PC-9 (cell line): ENCODE data around the gene BEST2. TPM values are rescaled to one million over a fixed set of nuclear protein-coding genes. Genes with fewer than 3 reads are reported as not detected.

Experiments used
- BruUV-seq: library from RNA; stranded (reverse); fragments of 400-500 nt; replicated peaks from 2 replicates; lab custom pipeline; 2021; lab: Mats Ljungman, UMichigan
- CTCF ChIA-PET: fragments of 300-600 bp; sonication (Branson Sonifier 250); formaldehyde crosslinking; loops from one replicate; lab custom pipeline; 2022; ENCODE audit warnings: antibody characterized with exemption; lab: Charles Lee
- POLR2A ChIA-PET: fragments of 300-600 bp; sonication (Branson Sonifier 250); formaldehyde crosslinking; loops from one replicate; lab custom pipeline; 2022; ENCODE audit warnings: antibody characterized with exemption; ENCODE audit not compliant: unreplicated experiment; lab: Charles Lee
- DNase-seq, 2 experiments: peaks; one replicate each; pipeline versions ENCODE4 v3.0.0 to v3.0.0-alpha.2; 2015 to 2022; ENCODE audit warnings: mixed read lengths in 1 of 2
- H2AFZ ChIP-seq: fragments of 200-600 bp; sonication (generic); 2 replicates; pipeline ENCODE4 v1.8.1; 2017; ENCODE audit warnings: antibody characterized with exemption
- H3F3A ChIP-seq: fragments of 200-600 bp; sonication (generic); 2 replicates; pipeline ENCODE4 v1.8.1; 2017; ENCODE audit warnings: antibody characterized with exemption, mild to moderate bottlenecking, low read depth; ENCODE audit not compliant: insufficient read depth
- H3K27ac ChIP-seq: fragments of 200-600 bp; sonication (generic); 2 replicates; pipeline ENCODE4 v1.6.1; 2016; ENCODE audit warnings: mixed run types
- H3K27me3 ChIP-seq: fragments of 200-600 bp; sonication (generic); 2 replicates; pipeline ENCODE4 v1.6.1; 2016; ENCODE audit warnings: low read depth, mixed run types; ENCODE audit not compliant: insufficient read depth
- H3K36me3 ChIP-seq: fragments of 200-600 bp; sonication (generic); 2 replicates; pipeline ENCODE4 v1.6.1; 2016; ENCODE audit warnings: low read depth, mixed run types
- H3K4me1 ChIP-seq: fragments of 200-600 bp; sonication (generic); replicated peaks from 2 replicates; pipeline ENCODE4 v1.6.1; 2016; ENCODE audit warnings: mixed run types; ENCODE audit not compliant: insufficient read depth
- H3K4me2 ChIP-seq: fragments of 200-600 bp; sonication (generic); 2 replicates; pipeline ENCODE4 v1.6.1; 2017; ENCODE audit warnings: mixed run types
- H3K4me3 ChIP-seq: fragments of 200-600 bp; sonication (generic); 2 replicates; pipeline ENCODE4 v1.6.1; 2016; ENCODE audit warnings: mixed run types
- H3K79me2 ChIP-seq: fragments of 200-600 bp; sonication (generic); 2 replicates; pipeline ENCODE4 v1.6.1; 2017; ENCODE audit warnings: low read depth, mixed run types
- H3K9me2 ChIP-seq: fragments of 200-600 bp; sonication (generic); 2 replicates; pipeline ENCODE4 v1.8.1; 2017; ENCODE audit warnings: mild to moderate bottlenecking; ENCODE audit not compliant: insufficient read depth
- H3K9me3 ChIP-seq: fragments of 200-600 bp; sonication (generic); 2 replicates; pipeline ENCODE4 v1.8.1; 2016; ENCODE audit warnings: low read depth; ENCODE audit not compliant: insufficient read depth
- H4K20me1 ChIP-seq: fragments of 200-600 bp; sonication (generic); 2 replicates; pipeline ENCODE4 v1.8.1; 2017; ENCODE audit not compliant: insufficient read depth
- EZH2 ChIP-seq: fragments of 200-600 bp; sonication (generic); IDR thresholded peaks from 2 replicates; pipeline ENCODE4 v1.8.0; 2017; ENCODE audit warnings: antibody characterized with exemption, low read depth
- intact Hi-C: fragments of 100-400 bp; cut with micrococcal nuclease; formaldehyde crosslinking; loops from one replicate; pipeline ENCODE4 v1.10.0; 2022; ENCODE audit not compliant: unreplicated experiment
- total RNA-seq: library from RNA; stranded (reverse); gene quantifications from 2 replicates; pipeline ENCODE4 v1.2.3, GENCODE V29; 2021
- TF ChIP-seq, protein P1 (sequence below): fragments of 200-600 bp; sonication (generic); conservative IDR thresholded peaks from 2 replicates; pipeline ENCODE4 v1.6.1; 2017; ENCODE audit warnings: mixed run types, antibody characterized with exemption, mild to moderate bottlenecking, moderate library complexity

BEST2 gene
- total RNA-seq, 1 experiment from 2014 or later, result not detected

GRCh38 chr19:12726988-12727316 is 24.6 kb upstream of the BEST2 start:
- Histone ChIP-seq H3K4me3 (no peak overlapping the region), H3K27me3 (no peaks in the 10 kb centered on the region), H2AFZ (no peak overlapping the region), H3F3A (peaks cover 79% of the 10 kb centered on the region), H3K79me2 (peaks cover 40% of the 10 kb centered on the region), H3K36me3 (0 out of 2 replicates have a peak, but pooled peaks cover 12% of the 10 kb centered on the region), H4K20me1 (peaks cover 25% of the 10 kb centered on the region), H3K4me1 (0 out of 2 replicates have a peak, but pooled peaks cover 5% of the 10 kb centered on the region), H3K9me3 (no peaks in the 10 kb centered on the region), H3K9me2 (no peaks in the 10 kb centered on the region), H3K4me2 (no peak overlapping the region), H3K27ac (no peak overlapping the region)
- BruUV-seq, result no TSS peak
- no peak for DNase-seq
- ChIA-PET POLR2A (no interaction called here), CTCF (interaction anchor here (0.7 kb wide), 1 partner anchor 67 kb away, joined by 3 read pairs; no protein-coding TSS in a partner anchor)
- TF ChIP-seq EZH2, result no peak
- TF ChIP-seq, protein P1, sequence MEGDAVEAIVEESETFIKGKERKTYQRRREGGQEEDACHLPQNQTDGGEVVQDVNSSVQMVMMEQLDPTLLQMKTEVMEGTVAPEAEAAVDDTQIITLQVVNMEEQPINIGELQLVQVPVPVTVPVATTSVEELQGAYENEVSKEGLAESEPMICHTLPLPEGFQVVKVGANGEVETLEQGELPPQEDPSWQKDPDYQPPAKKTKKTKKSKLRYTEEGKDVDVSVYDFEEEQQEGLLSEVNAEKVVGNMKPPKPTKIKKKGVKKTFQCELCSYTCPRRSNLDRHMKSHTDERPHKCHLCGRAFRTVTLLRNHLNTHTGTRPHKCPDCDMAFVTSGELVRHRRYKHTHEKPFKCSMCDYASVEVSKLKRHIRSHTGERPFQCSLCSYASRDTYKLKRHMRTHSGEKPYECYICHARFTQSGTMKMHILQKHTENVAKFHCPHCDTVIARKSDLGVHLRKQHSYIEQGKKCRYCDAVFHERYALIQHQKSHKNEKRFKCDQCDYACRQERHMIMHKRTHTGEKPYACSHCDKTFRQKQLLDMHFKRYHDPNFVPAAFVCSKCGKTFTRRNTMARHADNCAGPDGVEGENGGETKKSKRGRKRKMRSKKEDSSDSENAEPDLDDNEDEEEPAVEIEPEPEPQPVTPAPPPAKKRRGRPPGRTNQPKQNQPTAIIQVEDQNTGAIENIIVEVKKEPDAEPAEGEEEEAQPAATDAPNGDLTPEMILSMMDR, result no peak
- intact Hi-C loops, result no loop called here

GRCh38 chr19:12727745-12728433 is 23.7 kb upstream of the BEST2 start:
- Histone ChIP-seq H3K36me3 (0 out of 2 replicates have a peak, but pooled peaks cover 16% of the 10 kb centered on the region), H4K20me1 (peaks cover 35% of the 10 kb centered on the region), H3K4me1 (peaks cover 13% of the 10 kb centered on the region), H3F3A (peaks cover 85% of the 10 kb centered on the region), H3K79me2 (peaks cover 44% of the 10 kb centered on the region), H3K4me3 (no peak overlapping the region), H3K9me2 (no peaks in the 10 kb centered on the region), H2AFZ (no peak overlapping the region), H3K27me3 (no peaks in the 10 kb centered on the region), H3K4me2 (no peak overlapping the region), H3K9me3 (no peaks in the 10 kb centered on the region), H3K27ac (no peak overlapping the region)
- no peak for DNase-seq
- intact Hi-C loops, result no loop called here
- ChIA-PET CTCF (interaction anchor here (0.7 kb wide), 1 partner anchor 11 kb away, joined by 3 read pairs; no protein-coding TSS in a partner anchor), POLR2A (interaction anchor here (0.6 kb wide), 1 partner anchor 101 kb away, joined by 3 read pairs; no protein-coding TSS in a partner anchor)
- no TSS peak for BruUV-seq
- no peak for TF ChIP-seq EZH2
- TF ChIP-seq, protein P1, result no peak

DNA sequence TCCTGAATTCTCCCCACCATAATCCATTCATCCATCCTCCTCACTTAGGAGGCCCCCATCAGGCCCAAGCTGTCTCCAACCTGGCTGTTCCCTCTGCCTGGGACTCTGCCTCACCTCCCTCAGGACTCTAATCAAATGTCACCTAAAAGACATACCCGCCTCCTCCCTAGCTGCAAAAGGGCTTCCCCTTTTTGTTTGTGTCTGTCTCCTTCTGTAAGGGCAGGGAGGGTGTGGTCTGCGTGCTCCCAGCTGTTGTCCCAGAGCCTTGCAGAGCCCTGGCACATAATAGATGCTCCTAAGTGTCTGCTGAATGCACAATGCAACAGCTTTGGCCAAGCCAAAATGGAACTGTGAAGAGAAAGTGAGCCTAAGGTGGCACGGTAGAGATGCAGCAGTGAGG is 21.5 kb upstream of the BEST2 start:
- no TSS peak for BruUV-seq
- Histone ChIP-seq H4K20me1 (peaks cover 46% of the 10 kb centered on the region), H3K4me3 (no peak overlapping the region), H3K9me2 (no peaks in the 10 kb centered on the region), H3K4me2 (no peak overlapping the region), H3K36me3 (0 out of 2 replicates have a peak, but pooled peaks cover 16% of the 10 kb centered on the region), H3F3A (peaks cover 79% of the 10 kb centered on the region), H3K27ac (no peak overlapping the region), H3K79me2 (peaks cover 46% of the 10 kb centered on the region), H3K27me3 (no peaks in the 10 kb centered on the region), H3K9me3 (no peaks in the 10 kb centered on the region), H2AFZ (no peak overlapping the region), H3K4me1 (peaks cover 16% of the 10 kb centered on the region)
- no peak for DNase-seq
- ChIA-PET POLR2A (no interaction called here), CTCF (no interaction called here)
- intact Hi-C loops, result no loop called here
- TF ChIP-seq EZH2, result no peak
- TF ChIP-seq, protein P1, result no peak
